ENCODE data around the gene CTIF. TPM values are rescaled to one million over a fixed set of nuclear protein-coding genes. Genes with fewer than 3 reads are reported as not detected.
A peak's percentile ranks its signal among the peaks of the same experiment; 100 is the strongest.

Gene CTIF
- polyA plus RNA-seq, 1 of the 3 experiments (the other 2 are of a cell fraction), result 47.2 TPM

DNA sequence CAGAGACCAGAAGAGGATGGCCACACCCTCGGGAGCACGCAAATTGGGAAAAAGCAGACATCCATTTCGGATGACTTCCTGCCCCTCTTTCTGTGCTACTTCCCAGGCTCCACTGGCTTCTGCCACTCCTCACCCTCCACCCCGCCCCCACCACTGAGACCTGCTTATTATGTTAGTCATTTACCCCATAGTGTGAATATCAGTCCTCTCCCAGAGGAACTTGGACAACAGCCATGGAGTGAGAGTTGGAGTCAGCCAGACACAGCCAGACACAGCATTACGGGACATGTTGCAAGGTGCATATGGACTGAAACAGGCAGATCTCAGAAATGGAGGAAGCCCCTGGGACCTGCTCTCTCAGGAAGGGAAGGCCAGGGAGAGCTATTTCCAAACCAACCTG is 51.8 kb downstream of the CTIF start:
- Histone ChIP-seq H3K9me2 (no peaks in the 10 kb centered on the region), H3K9me3 (no peaks in the 10 kb centered on the region), H3K4me2 (0 out of 2 replicates have a peak overlapping the region, but pooled peaks have one; percentile 53), H4K20me1 (ENCODE audit: insufficient read depth) (peaks cover 40% of the 10 kb centered on the region), H3K36me3 (replicated peaks in 1 of 2; ENCODE audit: control insufficient read depth in 1 of 2, insufficient read depth in 2 of 2, low read length in 1 of 2) (no peaks in the 10 kb centered on the region), H3F3A (replicated peaks; ENCODE audit: insufficient read depth) (no peaks in the 10 kb centered on the region), H3K4me3 (ENCODE audit: low read depth in 2 of 2, low read length in 1 of 2) (no peak overlapping the region), H2AFZ (ENCODE audit: low read depth) (no peak overlapping the region), H3K79me2 (ENCODE audit: insufficient read depth) (peaks cover 96% of the 10 kb centered on the region), H3K4me1 (ENCODE audit: control insufficient read depth in 1 of 2, insufficient read depth in 2 of 2, low read depth in 1 of 2, low read length in 1 of 2) (peaks cover 12 to 47% of the 10 kb centered on the region in 2 experiments), H3K27me3 (ENCODE audit: insufficient read depth) (no peaks in the 10 kb centered on the region), H3K9ac (no peak overlapping the region; the same call in 1 of the 2 replicates), H3K27ac (ENCODE audit: low read depth in 2 of 2, low read length in 1 of 2) (peak overlapping the region; percentile 71 to 74)
- POLR2A ChIA-PET, result no interaction called here
- DNase-seq, result no peak
- WGBS (ENCODE audit: low lambda C conversion rate), result 68% methylated on average over 5 of the region's 5 CpGs
- CTCF ChIA-PET, result interaction anchor here (0.7 to 1.5 kb wide), 6 partner anchors 10 to 74 kb away, joined by 3 to 4 read pairs (median 4); no protein-coding TSS in a partner anchor
- TF ChIP-seq NFIC (IDR thresholded peaks at IDR 0.05; ENCODE audit: borderline replicate concordance) (peak; percentile 72), TCF12 (IDR thresholded peaks at IDR 0.05) (peak; percentile 41; the same call in 1 of the 2 replicates), MXI1 (IDR thresholded peaks at IDR 0.05; ENCODE audit: low read depth, low read length) (0 out of 2 replicates have a peak, but pooled peaks have one; percentile 4), NRF1 (IDR thresholded peaks at IDR 0.05; ENCODE audit: low read depth, low read length) (no peak)

GRCh38 chr18:48592540-48593171 is 53.8 kb downstream of the CTIF start:
- POLR2A ChIA-PET, result interaction anchor here (0.7 kb wide), 1 partner anchor 666 kb away, joined by 3 read pairs; no protein-coding TSS in a partner anchor
- CTCF ChIA-PET, result interaction anchor here (0.8 kb wide), 1 partner anchor 72 kb away, joined by 3 read pairs; no protein-coding TSS in a partner anchor
- H2AFZ ChIP-seq (ENCODE audit: low read depth), result no peak overlapping the region
- H4K20me1 ChIP-seq (ENCODE audit: insufficient read depth), result peaks cover 50% of the 10 kb centered on the region
- no peaks in the 10 kb centered on the region for H3K9me2 ChIP-seq
- H3K9me3 ChIP-seq, result no peaks in the 10 kb centered on the region
- H3K27ac ChIP-seq (ENCODE audit: low read depth in 2 of 2, low read length in 1 of 2), result no peak overlapping the region
- no peaks in the 10 kb centered on the region for H3K27me3 ChIP-seq (ENCODE audit: insufficient read depth)
- H3K79me2 ChIP-seq (ENCODE audit: insufficient read depth), result peaks cover 93% of the 10 kb centered on the region
- no peak for DNase-seq
- peaks cover 12 to 47% of the 10 kb centered on the region in 2 experiments for H3K4me1 ChIP-seq (ENCODE audit: control insufficient read depth in 1 of 2, insufficient read depth in 2 of 2, low read depth in 1 of 2, low read length in 1 of 2)
- no peak overlapping the region for H3K9ac ChIP-seq
- no peak overlapping the region for H3K4me3 ChIP-seq (ENCODE audit: low read depth in 2 of 2, low read length in 1 of 2)
- H3F3A ChIP-seq (replicated peaks; ENCODE audit: insufficient read depth), result no peaks in the 10 kb centered on the region
- H3K36me3 ChIP-seq (replicated peaks in 1 of 2; ENCODE audit: control insufficient read depth in 1 of 2, insufficient read depth in 2 of 2, low read length in 1 of 2), result peaks cover 0 to 3% of the 10 kb centered on the region in 2 experiments
- no peak overlapping the region for H3K4me2 ChIP-seq
- WGBS (ENCODE audit: low lambda C conversion rate), result 92% methylated on average over 17 of the region's 17 CpGs
- TF ChIP-seq YY1 (IDR thresholded peaks at IDR 0.05; ENCODE audit: low read depth), result no peak
- TF ChIP-seq, protein P1, sequence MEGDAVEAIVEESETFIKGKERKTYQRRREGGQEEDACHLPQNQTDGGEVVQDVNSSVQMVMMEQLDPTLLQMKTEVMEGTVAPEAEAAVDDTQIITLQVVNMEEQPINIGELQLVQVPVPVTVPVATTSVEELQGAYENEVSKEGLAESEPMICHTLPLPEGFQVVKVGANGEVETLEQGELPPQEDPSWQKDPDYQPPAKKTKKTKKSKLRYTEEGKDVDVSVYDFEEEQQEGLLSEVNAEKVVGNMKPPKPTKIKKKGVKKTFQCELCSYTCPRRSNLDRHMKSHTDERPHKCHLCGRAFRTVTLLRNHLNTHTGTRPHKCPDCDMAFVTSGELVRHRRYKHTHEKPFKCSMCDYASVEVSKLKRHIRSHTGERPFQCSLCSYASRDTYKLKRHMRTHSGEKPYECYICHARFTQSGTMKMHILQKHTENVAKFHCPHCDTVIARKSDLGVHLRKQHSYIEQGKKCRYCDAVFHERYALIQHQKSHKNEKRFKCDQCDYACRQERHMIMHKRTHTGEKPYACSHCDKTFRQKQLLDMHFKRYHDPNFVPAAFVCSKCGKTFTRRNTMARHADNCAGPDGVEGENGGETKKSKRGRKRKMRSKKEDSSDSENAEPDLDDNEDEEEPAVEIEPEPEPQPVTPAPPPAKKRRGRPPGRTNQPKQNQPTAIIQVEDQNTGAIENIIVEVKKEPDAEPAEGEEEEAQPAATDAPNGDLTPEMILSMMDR (IDR thresholded peaks at IDR 0.05), result no peak
- TF ChIP-seq, protein P2, sequence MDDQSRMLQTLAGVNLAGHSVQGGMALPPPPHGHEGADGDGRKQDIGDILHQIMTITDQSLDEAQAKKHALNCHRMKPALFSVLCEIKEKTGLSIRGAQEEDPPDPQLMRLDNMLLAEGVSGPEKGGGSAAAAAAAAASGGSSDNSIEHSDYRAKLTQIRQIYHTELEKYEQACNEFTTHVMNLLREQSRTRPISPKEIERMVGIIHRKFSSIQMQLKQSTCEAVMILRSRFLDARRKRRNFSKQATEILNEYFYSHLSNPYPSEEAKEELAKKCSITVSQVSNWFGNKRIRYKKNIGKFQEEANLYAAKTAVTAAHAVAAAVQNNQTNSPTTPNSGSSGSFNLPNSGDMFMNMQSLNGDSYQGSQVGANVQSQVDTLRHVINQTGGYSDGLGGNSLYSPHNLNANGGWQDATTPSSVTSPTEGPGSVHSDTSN (IDR thresholded peaks at IDR 0.05), result no peak
- no peak for TF ChIP-seq ZBTB33 (IDR thresholded peaks at IDR 0.05; ENCODE audit: borderline replicate concordance, low read depth)
- no peak for TF ChIP-seq FOXJ3 (CRISPR knock-in tag; IDR thresholded peaks at IDR 0.05)
- TF ChIP-seq, protein P3, sequence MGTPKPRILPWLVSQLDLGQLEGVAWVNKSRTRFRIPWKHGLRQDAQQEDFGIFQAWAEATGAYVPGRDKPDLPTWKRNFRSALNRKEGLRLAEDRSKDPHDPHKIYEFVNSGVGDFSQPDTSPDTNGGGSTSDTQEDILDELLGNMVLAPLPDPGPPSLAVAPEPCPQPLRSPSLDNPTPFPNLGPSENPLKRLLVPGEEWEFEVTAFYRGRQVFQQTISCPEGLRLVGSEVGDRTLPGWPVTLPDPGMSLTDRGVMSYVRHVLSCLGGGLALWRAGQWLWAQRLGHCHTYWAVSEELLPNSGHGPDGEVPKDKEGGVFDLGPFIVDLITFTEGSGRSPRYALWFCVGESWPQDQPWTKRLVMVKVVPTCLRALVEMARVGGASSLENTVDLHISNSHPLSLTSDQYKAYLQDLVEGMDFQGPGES (IDR thresholded peaks at IDR 0.05; ENCODE audit: low read depth, low read length), result no peak
- no peak for TF ChIP-seq NRF1 (IDR thresholded peaks at IDR 0.05; ENCODE audit: low read depth, low read length)
- no peak for TF ChIP-seq RXRA (IDR thresholded peaks at IDR 0.05; ENCODE audit: borderline replicate concordance, low read depth)
- TF ChIP-seq USF1 (IDR thresholded peaks at IDR 0.05; ENCODE audit: borderline replicate concordance, low read depth), result no peak
- TF ChIP-seq, protein P4, sequence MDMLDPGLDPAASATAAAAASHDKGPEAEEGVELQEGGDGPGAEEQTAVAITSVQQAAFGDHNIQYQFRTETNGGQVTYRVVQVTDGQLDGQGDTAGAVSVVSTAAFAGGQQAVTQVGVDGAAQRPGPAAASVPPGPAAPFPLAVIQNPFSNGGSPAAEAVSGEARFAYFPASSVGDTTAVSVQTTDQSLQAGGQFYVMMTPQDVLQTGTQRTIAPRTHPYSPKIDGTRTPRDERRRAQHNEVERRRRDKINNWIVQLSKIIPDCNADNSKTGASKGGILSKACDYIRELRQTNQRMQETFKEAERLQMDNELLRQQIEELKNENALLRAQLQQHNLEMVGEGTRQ (IDR thresholded peaks at IDR 0.05; ENCODE audit: borderline replicate concordance, low read depth, low read length), result no peak
- no peak for TF ChIP-seq MXI1 (IDR thresholded peaks at IDR 0.05; ENCODE audit: low read depth, low read length)
- no peak for TF ChIP-seq ELF1 (IDR thresholded peaks at IDR 0.05)
- TF ChIP-seq FOSL2 (IDR thresholded peaks at IDR 0.05; ENCODE audit: borderline replicate concordance, low read depth), result no peak
- TF ChIP-seq TEAD4 (IDR thresholded peaks at IDR 0.05; ENCODE audit: borderline replicate concordance, insufficient read depth), result no peak
- TF ChIP-seq GABPA (IDR thresholded peaks at IDR 0.05; ENCODE audit: low read depth), result no peak
- TF ChIP-seq RFX5 (IDR thresholded peaks at IDR 0.05; ENCODE audit: low read length), result no peak
- TF ChIP-seq EZH2phosphoT487 (IDR thresholded peaks at IDR 0.05; ENCODE audit: borderline replicate concordance, low read depth), result no peak

All from SK-N-SH (cell line).